ENCODE data around the gene FLT1.

FLT1 gene

DNA sequence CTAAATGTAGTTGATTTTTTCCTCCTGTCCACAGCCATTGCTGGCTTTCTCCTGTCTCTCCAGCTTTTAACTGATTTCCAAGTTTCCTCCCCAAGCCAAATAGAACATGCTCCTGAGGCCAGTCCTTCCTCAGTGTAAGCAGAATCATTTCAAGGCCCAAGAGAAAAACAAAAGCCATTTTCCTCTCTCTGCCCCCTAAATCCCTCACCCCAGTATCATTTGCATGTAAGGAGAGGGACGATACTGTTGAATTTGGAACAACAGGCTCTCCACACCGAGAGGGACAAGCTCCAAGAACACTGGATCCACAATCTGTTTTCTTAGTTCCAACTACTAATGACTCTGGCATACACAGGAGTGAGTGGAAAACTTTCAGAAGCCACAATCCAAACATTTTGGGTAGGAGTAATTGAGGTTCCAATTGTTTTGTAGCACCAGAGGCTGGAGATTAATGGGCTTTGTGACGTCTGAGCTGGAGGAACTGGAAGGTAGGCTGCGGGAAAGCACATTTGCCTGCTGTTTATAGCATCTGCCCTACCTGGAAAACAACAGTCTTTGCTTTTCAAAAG lies 156.8 kb downstream of the FLT1 start:
- no peak for DNase-seq

DNA sequence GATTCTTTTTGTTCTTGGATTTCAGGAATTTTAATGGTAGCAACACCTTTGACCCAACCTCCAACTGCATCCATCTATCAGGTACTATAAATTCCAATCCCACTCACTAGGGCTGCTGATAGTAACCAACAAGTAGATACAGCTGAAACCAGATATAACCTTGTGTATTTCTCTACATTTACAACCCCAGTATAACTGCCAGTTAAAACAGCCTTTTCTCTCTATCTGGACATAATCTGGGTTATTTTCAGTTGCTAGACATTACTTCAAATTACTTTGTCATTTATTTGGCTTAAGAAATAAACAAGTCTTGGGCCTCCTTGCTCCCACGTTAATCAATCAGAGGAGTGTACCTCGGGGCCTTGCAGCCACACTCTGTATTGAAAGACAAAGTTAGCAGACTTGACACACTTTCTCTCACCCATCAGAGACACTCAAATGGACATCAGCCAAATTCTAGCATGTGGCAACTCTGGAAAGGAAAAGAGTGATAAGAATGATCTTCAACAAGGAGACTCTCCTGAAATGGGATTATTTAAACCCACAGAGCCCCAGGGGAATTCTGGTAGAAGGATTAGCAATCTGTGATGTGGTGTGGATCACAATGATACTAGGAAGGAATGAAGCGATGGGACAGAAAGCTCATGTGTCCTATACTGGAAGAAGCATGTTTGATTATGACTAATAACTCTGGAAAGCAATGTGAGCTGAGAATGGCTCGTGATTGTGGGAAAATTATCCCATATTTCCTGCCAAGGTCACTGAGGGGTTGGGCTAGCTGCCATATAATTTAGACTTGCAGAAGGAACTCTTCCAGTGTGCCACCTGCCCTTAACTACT lies 157.5 kb downstream of the FLT1 start:
- no peak for DNase-seq

DNA sequence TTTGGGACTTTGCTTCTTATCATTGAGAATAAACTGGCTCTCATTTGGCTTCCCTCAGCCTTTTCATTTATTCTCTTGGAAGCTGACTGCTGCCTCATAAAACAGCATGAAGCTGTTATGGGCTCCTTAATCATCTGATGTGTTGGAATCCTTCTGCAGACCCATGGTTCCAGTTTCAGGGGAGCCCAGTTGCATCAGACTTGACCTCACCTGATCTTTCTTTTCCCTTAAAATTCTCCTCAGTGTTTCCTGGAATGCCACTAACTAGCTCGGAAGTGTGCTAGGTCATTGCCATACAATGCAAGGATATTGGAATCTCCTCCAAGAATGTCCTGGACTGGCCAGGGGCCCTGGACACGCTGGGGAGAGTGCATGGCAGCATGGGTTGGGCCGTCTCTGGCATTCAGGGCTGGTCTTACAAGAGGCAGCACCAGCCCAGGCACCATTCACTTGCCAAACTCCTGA lies 158.7 kb downstream of the FLT1 start:
- DNase-seq: no peak

DNA sequence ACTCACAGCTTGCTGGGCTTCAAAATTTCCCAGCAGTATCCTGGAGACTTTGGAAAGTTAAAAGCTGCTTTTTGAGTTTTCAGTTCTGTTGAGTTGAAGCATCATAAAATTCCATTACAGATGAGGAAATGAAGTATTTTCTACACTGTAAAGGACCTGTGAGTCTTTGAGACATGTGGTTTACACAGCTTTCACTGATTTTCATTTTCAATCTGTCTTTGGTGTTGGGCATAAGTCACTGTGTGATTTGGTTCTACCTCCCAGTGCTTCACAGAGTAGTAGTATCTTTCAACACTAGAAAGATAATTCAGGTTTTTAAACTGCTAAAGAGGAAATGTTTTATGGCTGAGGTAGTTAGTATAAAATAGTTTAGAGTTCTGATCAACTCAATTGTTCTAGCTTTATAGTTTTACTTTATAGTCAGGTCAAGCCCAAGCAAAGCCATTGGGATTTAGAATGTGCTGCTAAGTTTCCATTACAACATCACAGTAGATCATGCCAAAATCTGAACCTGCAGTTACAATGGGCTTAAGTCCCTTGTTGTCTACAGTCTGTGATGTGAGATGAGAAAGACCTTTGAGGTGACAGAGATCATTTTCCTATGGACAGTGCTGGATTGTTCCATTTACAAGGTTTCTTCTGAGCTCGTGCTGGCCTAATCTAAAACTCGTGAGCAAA lies 161.6 kb downstream of the FLT1 start:
- no peak for DNase-seq

DNA sequence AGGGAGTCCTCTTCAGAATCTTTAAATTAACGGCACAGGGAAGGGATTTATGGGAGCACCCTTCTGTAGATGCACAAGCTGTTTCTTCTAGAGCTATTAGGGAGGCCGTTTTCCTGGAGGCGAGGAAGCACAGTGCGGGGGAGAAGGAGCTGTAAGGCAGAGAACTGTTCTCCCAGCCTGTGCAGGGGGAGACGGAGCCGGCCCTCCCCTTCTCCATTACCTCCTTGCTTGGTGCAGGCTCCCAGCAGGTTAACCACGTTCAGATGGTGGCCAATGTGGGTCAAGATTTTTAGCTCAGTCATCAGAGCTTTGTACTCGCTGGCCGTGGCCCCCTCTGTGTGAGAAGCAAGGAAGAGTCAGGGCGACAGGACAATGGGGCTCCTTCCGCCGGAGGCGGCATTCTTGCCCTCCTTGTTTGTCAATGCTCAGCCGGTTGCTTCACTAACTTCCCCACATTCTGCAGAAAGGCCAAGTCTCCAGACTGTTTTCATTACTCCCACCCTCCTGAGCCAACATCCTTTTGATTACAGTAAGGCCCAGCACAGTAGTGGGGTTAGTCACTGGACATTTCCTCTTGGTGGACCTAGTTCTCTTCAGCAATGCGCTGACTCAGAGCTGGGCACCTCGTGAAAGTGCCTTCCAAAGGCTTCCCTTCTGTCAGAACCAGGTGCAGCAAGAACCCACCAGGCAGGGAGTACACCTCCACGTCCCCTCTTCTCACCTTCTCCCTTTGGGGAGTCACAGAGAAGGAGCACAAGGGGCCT lies 165.4 kb downstream of the FLT1 start:
- DNase-seq: no peak

DNA sequence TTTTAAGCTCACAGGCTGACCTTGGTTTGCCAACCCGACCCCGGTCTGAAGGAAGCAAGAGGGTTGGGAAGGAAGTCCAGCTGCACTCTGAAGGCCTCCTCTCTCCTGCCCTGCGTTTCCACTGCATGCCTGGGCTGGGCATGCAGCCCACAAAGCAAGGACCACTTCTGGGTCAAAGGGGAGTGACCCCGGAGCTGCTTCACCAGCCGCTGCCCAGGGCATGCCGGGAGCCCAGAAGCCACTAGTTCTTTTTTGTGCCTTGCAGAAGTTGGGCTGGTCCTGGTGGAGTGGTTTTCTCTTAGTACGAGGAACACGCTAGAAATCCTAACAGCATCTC lies 166.7 kb downstream of the FLT1 start:
- no peak for DNase-seq

DNA sequence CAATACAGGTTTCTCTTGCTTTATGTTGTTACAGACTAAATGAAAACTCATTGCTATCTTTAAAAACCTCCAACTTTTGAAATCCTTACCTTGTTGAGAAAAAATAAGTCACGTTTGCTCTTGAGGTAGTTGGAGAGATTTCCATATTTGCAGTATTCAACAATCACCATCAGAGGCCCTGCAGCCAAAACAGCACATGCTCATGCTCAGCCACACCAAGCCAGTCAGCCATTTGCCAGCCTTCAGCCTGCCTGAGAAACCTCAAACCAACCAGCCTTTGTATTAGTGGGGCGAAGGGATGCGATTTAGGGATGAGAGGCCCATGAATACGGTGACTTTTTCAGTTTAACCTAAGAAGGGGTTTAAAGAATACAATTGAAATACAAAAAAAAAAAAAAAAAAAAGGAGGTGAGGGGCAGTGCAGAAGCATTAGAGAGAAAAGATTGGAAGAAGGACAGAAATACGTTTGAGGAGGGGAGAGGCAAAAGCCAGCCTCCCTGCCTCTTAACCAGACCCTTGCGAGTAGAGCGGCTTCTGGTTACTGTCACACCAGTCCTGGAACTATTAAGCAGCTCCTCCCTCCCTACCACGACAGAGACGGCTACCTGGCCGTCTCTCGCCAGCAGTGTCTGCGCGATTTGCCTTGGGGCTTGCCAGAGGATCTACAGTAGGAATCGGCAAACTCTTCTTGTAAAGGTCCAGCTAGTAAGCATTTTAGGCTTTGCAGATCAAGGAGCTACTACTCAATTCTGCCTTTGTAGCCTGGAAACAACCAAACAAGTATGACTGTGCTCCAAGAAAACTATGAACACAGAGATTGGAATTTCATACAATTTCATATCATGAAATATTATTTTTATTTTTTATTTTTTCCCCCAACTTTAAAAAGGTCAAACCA lies 167.3 kb downstream of the FLT1 start:
- no peak for DNase-seq

DNA sequence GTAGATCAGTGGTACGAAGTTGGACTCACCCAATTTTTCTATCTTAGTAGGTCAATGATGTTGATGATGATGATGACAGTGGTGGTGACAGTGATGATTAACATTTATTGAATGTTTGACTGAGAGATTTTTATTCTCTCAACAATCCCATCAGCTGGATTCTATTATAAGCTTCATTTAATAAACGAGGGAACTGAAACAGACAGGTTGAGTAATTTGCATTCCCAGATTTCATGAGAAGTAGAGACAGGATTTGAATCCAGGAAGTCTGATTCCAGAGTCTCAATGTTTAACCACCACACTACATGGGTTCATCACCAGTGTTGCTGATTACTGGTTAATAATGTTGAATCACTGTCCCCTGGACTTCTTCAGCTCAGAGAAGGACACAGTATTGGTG lies 168.9 kb downstream of the FLT1 start:
- no peak for DNase-seq

DNA sequence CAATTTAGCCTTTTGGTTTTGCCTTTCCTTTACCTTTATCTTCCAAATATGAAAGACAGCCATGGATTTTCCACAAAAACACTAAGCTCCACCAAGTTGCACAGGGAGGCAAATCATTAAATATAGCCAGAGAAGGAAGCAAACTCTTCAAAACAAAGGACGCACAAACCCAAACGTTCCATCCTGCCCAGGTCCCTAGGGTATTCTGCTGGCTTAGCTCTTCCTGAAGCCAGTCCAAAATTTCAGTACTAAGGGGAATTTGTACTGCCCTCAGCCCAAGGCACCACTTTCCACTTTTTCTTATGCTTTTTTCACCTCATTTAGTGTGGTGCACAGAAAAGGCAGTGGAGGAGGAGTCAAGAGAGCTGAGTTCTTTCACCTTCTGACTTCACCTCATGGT lies 169.9 kb downstream of the FLT1 start:
- DNase-seq: no peak

DNA sequence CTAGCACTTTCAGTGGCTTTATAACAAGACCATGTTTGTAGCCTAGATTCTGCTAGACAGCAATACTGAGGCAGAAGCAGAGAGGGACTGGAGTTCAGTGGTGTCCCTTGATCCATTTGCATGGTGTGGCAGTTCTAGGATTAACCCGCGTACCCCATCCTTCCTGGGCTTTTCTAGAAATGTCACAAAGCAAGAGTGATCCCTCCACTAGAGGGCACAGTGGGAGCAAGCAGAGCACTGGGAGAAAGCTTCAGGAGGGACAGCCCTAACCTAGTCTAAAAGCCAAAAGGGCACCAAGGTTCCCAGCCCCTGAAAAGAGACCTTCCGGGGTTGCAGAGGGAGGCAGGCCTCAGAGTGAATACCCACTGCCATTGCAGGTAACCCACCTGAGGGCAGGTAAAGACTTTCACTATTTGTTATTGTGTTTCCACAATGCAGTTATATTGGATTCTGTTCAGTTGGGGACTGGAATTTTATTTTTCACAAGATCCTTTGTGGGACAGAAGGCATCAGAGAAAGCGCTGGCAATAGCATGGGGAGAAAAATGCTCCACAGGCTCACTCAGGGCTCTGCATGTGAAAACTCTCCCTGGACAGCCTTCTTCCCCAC lies 170.6 kb downstream of the FLT1 start:
- DNase-seq: peak; percentile 60

DNA sequence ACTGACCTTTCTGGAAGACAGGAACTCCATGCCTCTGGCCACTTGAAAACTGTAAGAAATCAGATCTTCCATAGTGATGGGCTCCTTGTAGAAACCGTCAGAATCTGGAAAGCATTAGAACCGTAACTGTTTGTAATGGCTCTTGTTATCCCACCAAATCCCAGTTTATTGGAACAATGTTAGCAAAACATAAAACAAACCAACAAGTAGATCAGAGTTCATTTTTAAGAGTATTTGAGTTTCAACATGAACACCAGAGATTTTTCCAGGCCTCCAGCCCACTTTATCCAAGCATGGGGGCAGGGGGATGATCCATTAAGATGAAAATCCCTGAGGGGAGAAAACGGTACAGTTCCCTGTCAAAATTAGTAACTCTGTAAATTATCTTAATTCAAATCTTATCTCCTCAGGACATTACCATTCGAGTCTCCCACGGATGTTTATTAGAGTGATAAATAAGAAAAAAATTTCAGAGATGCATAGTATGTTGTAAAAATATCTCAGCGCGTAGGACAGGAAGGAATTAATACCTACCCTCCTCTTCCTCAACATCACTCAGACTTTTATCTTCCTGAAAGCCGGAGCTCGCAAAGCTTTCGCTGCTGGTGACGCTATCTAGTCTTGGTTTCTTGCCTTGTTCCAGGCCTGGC lies 172.5 kb downstream of the FLT1 start:
- no peak for DNase-seq

DNA sequence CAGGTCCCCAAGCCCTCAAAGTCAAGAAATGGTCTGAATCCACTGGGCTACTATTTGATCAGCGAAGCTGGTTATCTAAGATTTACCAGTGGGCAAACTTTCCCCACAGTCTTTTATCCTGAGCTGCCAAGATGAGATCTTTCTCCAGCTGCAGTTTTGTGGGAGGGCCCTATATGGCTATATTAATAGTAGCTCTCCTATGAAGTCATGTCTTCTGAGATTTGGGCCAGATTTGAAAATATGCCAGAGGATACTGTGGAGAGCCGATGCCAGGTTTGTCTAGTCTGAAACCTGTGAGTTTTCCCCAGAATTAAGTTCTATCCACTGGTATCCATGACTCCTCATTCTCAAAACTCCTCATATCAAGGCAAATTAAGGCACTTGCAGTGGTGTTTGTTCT lies 173.2 kb downstream of the FLT1 start:
- DNase-seq: no peak

DNA sequence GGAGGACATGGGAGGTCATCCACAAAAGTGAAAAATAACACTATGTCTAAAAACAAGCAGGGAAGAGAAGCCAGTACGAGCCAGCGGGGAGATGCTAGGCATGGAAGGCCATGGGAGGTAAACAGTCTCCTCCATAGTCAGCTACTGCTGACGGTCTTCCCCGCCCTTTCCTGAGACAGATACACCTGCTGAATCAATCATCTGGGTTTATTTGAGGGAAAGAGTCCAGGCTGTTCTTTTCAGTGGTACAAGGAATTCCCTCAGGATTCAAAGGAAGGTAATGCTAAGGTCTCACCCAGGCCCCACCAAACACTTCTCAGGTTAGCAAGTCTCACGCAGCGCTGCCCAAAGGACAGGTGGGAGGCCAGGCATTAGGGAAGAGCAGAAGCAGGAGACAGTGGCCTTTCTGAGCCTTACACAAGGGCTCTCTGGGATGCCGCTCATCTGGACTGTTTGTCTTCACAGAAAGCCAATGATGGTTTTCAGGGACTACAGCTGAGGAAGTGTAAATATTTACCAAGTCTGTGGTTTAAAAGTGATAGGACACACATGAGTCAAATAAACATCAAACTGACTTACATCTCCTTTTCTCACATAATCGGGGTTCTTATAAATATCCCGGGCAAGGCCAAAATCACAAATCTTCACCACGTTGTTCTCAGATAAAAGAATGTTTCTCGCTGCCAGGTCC lies 173.9 kb downstream of the FLT1 start:
- DNase-seq: peak; percentile 81

DNA sequence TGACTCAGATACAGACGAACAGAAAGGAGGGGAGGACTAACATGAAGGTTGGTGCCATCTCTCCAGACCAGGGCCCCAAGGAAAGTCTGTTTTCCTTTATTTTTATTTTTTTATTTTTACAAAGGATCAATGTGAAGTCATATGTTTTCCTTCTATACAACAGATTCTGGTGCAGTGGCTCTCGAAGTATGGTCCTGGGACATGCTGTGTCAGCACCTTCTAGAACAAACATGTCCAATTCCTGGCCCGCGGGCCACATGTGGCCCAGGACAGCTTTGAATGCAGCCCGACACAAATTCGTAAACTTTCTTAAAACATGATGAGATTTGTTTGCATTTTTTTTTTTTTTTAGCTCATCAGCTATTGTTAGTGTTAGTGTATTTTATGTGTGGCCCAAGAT lies 174.7 kb downstream of the FLT1 start:
- DNase-seq: no peak

DNA sequence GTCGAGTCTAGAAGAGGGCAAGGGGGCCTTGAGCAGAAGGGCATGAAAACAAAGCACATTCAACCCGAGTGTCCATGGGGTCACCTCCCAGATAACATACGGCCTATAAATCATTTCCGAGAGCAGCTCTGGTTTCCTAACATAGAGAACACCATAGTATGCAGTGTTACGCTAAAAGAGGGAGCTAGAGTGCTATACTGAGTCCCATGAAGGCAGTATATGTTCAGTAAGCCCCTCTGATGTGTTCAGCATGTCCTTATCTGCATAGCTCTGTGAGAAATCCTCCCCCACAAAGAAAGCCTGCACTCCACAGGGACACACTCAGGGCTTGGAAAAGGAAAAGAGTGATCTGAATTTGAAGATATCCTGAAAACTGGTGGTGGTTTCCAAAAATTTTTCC lies 175.4 kb downstream of the FLT1 start:
- no peak for DNase-seq

DNA sequence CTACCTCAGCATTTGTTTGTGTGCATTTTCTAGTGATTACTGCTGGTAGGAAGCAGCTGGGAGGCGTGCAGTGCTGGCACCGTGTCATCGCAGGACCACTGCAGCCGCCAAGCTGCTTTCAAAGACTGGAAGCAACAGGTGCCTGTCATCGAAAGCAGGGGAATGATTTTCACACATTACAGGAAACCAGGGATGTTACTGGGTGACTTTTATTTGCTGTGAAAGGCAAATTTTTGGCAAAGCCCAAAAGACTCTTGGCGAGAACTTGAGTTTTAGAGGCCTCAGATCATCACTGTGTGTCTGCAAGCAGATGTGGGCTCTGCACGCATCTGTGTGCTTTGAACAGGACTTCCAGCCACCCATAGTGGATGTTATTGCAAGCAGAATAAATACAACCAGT lies 176.4 kb downstream of the FLT1 start:
- DNase-seq: no peak

DNA sequence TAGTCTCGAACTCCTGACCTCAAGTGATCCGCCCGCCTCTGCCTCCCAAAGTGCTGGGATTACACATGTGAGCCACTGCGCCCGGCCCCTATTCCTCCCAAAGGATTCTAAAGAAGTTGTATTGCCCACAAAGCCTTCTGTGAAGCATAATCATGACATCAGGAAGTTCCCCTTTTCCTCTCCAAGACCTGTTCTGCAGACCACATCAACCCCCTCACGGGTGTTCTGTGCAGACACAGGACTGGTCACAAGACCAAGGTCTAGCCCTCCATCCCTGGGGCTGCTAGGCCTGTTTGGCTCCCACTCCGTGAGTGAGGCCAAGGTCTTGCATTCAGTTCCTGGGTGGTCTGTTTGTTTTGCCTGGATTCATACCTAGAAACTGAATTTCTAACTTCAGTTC lies 178.1 kb downstream of the FLT1 start:
- DNase-seq: no peak

DNA sequence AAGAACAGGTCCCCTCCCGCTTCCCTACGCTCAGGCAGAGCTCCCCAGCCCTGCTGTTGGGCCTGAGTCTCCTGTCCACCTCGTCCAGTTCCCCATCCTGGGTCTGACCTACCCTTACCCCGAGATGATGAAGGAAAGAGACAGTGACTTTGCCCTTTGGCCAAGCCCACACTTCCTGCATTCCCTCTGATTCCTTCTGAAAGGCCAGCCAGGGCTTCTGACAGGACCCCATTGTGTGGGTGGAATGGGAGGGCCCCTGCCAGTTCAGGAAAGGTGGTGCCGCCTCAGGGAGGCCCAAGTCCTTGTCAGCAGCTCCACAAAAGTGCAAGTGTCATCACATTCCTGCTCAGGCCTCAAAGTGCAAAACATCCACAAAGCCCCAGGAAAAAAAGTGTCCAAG lies 178.8 kb downstream of the FLT1 start:
- no peak for DNase-seq

DNA sequence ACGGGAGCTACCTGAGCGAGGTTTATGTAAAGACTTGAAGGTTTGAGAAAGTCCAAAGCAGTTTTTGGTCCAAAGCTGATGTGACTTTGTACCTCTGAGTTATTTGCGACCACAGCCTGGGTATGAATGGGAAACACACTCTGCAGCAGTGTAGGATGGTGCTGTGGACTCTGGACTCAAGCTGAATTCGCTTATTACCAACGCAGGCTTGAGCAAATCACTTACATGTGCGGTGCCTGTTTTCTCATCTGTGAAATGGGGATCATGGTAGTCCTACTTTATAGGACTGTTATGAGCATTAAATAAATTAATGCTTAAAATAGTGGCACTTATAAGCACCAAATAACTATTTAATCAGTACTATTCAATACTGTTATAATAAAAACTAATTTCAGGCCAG lies 180.0 kb downstream of the FLT1 start:
- no peak for DNase-seq

DNA sequence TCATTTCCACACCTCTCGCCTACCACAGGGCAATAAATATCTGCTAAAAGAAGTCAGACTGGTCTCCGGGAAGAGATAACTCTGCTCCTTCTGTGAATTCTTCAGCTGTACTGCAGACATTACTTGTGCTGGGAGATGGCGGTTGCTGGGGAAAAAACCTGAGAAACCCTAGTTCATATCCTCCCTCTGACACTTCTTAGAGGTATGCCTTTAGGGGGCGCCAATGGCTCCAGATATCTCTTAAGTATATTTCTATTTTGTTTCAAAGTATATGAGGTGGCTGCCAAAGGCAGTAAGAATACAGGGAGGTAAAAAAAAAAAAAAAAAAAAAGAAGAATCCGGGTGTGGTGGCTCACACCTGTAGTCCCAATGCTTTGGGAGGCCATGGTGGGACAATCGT lies 181.3 kb downstream of the FLT1 start:
- no peak for DNase-seq

DNA sequence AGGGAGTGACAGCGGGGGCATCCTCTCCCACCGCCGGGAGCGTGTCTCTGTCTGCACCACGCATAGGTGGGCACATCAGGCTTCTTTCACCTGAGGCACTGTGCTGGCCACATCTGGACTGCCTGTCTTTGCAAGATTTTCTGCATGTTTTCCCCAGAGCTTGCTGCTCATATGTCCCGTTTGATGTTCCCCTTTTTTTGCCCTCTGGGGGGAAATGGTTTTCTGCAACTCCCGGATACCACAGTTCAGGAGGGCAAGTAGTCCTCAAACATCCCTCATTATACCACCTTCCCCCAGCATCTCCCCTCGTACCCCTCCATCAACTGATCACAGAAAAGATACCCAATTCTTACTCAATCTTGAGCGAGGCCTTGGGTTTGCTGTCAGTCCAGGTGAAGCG lies 188.6 kb downstream of the FLT1 start:
- no peak for DNase-seq

Measured in NCI-H510A treated with DMSO at 0.1 percent for 48 hours (cell line).